HG03521 (cell line): ENCODE data around the gene DAB2IP.

Experiments used
- ATAC-seq: cut with Tn5 transposase; IDR thresholded peaks from one replicate; pipeline ENCODE4 v1.9.1; 2021; ENCODE audit warnings: mild to moderate bottlenecking, moderate library complexity; ENCODE audit not compliant: unreplicated experiment

The DAB2IP gene

DNA sequence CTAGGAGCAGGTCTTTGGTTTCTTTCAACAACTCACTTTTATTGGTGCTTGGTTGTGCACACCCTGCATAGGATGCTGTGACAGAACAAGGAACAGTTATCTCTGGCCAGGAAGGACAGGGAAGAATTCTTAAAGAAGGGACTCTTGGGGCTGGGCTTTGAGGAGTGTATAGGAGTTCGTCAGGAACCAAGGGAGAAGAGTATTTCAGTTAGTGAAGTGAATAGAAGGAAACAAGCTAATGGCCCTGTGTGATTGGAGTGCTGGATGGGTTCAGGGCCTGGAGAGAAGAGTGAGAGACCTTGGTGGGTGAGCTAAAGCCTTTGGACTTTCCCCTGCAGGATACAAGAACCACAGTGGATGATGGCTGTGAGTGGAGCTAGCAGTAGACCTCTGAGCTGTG is 32.2 kb downstream of the DAB2IP start:
- no peak for ATAC-seq

DNA sequence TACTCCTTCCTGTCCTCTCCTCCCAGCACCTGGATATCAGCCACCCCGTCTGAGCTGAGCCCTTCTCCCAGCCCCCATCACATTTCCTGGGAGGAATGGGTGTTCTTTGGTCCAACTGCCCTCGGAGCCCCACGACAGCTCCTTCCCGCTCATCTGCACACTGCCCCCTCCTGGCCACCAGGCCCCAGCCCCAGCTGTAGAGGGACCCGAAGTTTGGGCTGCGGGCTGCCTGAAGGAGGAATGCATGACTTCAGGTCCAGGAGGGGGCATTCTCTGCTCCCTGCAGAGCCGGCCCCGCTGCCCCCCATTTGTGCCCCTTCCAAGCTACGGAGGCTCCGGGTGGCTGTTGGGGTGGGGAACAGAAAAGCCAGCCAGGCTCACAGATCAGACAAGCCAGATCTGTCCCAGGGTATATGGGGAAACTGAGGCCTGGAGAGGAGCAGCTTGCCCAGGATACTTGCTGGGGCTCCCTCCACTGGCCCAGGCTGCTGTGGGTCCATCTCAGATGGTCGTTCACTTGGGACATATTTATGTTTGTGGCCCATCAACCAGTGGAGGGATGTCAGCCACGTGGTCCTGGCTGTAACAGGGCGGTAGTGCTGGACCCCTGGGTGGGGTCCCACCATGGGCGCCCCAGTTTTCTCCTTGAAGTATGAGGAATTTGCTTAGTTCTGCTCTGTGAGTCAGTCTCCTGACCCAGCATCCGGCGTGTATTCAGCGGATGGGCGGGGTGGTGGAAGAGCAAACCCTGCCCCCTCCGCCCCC is 33.1 kb downstream of the DAB2IP start:
- no peak for ATAC-seq

DNA sequence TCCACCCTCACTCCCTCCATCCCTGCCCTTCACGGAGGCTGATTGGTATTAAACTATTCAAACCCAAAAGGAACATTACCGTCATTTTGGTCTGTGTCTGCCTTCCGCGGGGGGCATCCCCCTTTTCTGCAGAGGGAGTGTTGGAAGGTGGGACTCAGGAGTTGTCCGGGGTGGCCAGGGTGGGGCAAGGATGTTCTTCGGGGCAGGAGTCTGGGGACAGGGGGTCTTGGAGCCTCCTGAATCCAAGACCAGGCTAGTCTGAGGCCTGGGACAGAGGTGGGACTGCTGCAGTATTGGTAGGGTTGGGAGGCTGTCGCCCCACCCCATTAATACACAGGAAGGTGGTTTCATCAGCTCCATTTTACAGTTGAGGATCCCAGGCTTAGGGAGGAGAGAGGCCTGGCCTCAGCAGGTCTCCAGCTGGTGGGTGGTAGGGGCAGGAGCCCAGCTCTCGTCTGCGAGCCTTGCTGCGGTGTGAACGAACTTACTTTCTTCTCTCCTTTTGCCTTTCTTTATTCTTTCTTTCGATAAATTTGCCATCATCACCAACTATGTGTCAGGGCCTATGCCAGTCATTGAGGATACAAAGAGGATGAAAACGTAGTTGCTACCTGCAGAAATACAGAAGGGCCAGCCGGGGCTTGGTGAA is 33.8 kb downstream of the DAB2IP start:
- no peak for ATAC-seq

DNA sequence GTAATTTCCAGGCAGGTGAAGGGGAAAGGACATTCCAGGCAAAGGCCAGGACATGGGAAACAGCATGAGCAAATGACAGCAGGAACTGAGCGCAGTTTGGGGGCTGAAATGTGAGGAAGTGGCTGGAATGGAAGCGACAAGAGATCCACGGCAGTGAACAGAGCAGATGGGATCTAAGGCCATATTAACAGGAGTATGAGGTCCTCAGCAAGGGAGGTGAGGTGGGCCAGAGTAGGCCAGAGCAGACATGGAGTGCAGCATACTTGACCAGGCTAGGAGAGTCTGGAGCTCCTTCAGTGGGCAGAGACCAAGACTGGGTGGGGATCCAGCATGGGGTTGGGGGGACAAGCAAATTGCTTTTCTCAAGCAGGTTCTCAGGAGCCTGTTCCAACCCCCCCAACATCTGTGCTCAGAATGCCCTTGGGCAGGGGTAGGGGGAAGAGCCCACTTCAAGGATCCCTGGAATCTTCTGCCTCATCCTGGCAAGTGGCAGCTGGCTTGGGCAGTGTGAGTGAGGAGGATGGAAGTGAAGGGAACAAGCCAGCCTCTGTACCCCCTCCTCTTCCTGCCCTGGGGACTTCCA is 34.5 kb downstream of the DAB2IP start:
- ATAC-seq: no peak

DNA sequence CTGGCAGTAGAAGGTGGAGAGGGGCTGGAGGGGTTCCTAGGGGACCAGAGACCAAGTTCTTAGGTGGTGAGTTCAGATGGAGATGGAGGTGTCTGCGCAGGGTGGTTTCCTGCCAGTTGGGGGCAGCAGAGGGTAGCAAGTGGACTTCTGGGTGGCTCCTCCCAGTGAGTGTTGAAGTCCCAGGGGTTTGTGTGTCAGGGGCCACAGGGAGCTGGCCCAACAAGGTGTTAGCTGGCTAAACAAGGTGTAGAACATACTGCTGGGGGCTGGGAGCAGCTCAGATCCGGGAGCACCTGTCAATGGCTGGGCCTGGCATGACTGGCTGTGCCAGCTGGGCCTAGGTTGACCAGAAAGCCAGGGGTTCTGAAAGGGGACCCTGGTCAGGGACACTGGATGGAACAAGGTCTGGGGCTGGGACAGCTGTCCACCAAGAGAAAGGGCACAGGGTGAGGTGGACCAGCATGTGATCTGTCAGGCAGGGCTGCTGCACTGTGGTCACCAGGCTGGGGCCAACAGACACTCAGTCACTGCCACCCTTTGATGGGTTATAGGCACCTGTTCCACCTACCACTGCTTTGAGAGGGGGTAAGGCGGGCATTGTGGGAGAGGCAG is 35.6 kb downstream of the DAB2IP start:
- ATAC-seq: peak; percentile 58

DNA sequence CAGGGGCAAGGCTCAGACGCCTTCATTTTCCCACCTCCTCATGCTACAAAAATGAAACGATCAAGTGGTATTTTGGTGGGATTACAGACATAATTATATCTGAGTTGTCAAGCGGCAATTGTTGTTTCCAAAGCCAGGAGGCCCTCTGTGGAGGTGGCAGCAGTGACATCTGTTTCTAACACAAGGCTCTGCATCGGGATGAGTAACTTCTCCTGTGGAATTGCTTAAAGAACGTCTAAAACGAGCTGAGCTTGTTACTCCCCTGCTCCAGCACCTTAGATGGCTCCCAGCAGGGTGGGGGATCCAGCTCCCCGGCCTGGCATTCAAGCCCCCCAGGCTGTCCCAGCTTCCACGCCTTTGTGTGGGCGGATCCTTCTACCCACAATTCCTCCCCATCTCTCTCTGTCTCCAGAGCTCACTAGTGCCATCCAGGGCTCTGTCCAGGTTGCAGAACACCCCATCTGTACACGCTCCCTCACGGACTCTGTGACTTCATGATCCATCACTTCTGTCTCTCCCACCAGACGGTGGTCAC is 36.8 kb downstream of the DAB2IP start:
- ATAC-seq: no peak

DNA sequence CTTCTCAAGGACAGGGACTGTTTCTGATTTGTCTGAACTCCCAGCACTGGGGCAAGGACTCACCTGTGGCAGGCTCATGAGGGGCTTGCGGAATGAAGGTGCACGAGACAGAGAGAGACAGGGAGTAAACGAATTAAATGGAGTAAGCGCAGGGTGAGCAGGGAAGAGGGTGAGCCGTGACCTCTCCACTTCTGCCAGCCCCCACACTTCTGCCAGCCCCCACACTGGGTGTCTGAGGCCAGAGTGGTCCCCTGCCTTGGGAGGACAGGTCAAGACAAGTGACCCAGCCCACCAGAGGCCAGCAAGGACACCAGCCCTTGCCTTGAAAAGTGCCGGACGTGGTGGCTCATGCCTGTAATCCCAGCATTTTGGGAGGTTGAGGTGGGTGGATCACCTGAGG is 37.2 kb downstream of the DAB2IP start:
- no peak for ATAC-seq

DNA sequence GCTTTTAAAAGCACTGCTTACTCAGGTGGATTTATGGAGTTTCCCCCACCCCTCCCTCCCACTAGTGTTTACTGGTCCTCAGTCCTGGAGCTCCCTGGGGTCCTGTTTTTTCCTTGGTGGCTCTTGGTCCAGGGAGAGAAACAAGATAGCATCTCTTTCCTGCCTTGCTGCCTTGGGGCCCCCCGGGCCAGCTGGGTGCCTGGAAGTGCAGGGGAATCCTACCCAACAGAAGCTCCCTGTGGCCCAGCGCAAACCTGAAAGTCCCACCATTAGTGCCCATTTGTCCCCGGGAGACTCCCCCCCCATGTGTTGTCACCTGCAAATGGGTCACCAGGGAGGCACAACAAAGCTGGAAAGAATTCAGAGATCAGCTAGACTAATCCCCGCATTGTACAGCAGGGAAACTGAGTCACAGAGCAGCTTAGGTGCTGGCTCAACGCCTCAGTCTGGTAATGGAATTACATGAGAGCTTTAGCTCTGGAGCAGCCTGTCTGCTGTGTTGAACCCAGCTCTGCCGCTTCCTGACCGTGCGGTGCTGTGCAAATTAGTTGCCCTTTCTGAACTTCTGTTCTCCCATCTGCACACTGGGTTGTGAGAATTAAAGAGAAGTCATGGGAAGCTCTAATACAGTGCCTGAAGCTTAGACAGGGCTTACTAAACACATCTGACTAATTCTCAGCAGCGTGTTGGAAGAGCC is 38.2 kb downstream of the DAB2IP start:
- no peak for ATAC-seq

DNA sequence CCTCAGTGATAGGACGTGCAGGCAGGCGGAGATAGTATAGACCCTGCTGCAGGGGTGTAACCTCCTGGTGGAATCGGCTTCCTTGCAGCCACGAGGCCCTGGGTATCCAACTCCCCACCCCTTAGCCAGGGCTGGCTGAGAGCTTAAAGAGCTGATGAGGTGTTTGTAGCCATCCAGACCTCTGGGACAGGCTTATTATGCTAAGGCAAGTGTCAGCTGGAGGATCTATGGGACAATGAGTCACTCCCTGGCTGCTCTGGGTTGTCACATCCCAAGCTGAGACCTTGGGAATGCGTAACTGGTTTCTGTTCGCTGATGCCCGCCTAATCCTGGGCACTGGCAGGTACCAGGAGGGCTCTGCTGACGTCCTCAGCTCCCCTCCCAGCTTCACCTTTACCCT is 38.9 kb downstream of the DAB2IP start:
- no peak for ATAC-seq

DNA sequence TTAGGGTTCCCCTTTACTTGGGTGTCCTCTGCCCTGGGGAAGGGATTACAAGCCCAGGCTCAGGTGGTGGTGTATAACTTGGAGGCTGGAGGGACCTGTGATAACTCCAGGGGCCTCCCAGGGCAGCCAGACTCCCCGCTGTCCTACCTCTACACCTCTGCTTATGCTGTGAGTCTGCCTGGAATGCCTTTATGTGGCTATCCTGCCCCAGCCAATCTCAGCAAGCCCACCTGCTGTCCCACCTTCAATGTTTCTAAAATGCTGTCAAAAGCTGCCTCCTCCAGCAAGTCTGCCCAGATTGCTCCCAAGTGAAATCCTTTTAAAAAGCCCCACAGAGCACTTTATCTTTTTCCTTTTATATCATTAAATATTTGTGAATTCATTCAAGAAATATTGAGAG is 39.3 kb downstream of the DAB2IP start:
- ATAC-seq: no peak

DNA sequence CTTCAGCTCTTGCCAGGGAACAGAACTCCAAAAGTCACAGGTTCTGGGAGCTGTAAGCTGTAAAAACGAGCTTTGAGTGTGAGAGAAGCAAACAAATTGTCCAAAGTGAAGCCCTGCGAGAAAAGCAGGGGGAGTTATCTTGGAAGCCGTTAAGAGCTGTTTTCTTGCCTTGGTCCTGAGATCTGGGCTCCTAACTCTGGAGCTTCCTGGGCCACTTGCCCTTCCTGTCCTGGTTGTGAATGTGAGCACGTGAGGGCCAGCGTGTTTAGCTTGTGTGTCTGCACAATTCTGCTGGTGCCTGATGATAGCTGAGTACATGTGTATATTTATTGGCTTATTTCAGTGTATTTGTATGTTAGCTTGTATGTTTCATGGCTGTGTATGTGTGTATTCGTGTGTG is 40.5 kb downstream of the DAB2IP start:
- no peak for ATAC-seq

DNA sequence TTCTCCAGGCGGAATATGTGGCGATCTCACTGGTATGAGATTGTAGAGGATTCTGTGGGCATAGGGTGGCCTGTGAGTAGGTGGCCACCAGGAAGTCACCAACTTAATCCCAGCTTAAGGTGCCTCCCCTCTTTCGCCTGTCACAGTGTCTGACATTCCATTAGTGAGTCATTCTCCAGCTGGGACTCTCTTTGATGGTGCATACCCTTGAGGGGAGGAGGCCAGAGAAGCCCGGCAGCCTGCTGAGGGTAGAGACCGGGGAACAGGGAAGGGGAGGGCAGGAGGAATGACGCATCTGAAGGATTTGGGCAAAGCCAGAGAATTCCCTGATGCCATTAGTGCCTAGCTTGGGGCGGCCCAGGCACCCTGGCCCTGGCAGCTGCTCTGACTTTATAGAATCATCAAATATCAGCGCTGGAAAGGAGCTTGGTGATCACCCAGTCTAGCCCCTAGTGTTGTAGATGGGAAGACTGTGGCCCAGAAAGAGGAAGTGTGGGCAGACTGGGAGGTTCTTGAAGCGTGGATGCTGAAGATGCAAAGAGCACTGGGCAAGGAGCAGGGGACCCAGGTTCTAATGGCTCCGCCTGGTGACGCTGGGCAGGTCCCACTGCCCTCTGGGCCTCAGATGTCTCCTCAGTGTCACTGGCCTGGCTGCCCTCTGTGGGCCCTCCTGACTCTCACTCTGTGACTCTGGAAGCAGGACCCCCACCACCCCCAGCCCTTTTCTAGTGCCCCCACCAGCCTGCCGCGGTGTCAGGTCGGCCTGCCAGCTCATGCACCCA is 41.4 kb downstream of the DAB2IP start:
- ATAC-seq: no peak

DNA sequence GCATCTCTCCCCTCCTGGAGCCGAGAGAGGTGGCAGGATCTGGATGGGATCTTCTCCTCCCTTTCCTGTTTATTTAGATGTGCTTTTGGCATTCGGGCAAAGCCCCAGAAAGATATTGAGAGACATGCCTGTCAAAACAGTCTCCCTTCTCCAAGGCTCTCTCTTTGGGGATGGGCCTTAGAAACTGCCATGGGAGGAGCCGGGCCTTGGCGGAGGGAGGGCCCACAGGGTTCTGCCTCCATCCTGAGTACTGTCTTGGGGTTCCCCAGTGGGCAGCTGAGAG is 41.9 kb downstream of the DAB2IP start:
- ATAC-seq: no peak

DNA sequence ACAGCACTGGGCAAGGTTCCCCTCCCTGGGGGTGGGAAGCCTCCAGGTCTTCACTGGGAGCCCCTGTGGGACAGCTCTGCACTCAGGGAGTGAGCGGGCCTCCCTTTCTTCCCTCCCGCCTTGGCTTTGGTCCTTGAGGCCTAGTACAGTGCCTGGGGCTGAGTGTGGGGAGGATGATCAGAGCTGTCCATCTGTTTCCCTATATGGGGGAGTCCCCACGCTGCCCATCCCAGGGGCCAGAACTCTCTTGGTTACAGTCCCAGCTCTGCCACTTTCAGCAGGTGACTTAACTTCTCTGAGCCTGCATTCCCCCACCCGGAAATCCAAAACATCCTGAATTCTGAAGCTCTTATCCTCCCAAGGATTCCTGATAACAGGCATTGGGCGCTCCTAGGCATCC is 42.6 kb downstream of the DAB2IP start:
- no peak for ATAC-seq

DNA sequence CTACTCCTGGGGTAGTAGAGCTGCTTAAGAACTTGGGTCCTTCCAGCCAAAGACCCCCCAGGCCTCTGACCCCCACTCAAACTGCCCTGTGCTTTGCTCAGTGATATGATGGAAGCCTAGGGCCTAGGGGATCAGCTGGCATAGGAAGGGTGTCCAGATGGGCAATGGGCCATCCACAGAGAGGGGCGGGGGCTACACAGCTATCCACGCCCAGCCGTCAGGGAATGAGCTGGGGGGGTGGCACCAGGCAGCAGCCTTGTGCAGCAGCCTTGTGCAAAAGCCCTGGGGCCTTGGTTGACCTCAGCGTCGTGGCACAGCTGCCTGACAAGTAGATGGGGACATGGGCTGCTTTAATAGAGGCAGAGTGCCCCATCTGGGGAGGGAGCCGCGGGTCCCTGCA is 43.2 kb downstream of the DAB2IP start:
- no peak for ATAC-seq

DNA sequence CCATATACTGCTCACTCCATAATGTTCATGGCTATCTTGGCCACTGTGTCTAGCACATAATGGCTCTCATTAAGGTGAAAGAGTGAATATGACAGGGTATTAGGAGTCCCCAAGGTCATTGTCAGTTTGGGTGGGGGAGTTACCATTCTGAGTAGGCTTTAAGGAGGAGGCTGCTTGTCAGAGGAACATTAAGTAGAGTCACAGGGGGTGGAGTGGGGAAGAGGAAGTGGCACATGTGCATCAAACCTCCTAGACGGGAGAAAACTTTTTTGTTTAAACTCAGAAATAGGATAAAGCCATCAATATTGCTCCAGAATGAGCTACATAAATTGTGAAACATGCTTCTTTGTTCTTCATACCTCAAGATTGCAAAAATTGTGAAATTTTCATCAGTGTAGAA is 45.5 kb downstream of the DAB2IP start:
- no peak for ATAC-seq

DNA sequence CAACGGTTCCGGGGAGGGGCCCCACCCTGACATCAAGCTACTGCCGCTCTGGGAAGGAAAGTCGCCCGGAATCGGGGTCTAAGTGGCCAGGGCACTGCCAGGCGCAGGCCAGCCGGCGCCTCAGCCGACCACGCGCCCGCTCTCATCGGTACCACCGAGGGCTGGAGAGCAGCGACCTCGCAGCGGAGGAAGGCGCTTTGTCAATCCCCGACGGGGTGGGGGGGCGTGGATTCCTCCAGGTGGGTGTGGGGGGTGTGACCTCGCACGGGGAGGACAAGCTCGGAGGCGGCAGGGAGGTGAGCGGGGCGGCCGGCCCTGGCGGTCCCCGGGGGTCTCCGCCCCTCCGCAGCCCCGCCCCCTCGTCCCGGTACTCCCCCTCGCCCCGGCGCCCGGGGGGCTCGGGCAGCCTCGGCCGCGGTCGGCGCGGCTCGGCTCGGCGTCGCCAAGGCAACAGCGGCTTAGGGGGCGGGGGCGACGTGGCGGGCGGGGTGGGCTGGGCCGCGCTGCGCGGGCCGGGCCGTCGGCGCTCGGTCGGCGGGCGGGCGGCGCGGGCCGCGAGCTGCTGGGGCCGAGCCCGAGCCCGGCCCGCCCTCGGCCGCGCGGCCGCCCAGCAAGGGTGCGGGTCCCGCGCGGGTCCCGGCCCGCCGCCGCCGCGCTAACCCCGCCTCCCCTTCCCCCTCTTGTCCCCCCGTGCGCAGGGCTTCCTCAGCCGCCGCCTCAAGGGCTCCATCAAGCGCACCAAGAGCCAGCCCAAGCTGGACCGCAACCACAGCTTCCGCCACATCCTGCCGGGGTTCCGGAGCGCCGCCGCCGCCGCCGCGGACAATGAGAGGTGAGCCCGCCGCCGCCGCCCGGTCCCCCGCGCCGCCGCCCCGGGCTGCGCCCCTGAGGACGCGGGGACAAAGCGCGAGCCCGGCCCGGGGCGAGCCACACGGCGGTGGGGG is 47.5 kb downstream of the DAB2IP start:
- no peak for ATAC-seq

DNA sequence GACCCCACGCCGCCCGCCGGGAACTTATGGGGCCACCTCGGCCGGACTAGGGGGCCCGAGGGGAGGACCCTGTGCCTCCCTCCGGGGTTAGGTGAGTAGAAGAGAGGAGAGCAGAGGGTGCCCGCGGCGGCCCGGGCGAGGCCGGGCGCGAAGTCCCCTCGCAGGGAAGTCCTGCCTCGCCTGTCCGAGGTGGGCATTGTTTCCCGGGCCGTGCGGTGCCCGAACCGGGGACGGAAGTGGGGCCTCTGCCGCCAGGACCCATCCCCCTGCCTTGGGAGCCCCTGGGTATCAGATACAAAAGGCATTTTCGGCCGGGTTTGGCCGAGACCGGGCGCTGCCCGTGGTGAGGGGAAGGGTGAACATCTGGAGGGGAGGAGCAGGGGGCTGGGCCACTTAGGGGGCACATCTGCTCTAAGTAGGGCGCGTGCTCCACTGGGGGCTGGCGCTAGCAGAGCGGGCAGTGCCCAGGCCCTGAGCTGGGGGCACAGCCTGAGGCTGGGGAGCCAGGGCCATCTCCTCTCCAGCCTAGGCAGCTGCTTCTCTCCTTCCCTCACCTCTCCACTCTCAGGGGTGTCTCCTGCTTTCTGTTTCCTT is 48.2 kb downstream of the DAB2IP start:
- no peak for ATAC-seq

DNA sequence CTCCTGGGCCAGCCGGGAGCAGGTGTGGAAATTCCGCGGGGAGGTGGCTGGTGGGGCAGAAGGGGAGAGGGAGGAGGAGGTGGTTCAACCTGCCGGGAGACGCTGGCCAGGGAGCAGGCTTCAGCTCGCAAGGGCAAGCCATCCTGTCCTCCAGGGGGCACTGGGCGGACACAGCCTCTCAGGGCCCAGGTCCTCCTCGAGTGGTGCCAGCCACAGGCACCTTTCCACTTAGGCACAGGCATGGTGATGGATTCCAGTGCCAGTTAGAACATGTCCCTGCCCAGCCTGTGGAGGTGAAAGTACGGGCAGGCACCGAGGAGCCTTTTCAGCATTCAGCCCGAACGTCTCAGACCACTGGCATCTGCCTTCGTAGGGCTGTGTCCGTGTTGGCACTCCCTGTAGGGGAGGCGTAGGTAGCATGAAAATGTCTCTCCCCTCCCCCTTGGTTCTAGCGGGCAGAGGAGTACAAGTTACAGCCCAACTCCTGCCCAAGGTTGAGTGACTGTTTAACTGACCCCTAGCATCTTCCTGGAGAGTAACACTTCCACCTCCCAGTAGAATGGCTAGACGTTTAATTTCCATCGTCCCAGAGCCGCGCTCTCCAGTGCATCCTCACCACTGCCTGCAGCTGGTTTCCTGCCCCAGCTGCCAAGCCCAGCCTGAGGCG is 48.9 kb downstream of the DAB2IP start:
- no peak for ATAC-seq
